ENCODE measurements around the gene EIF3F.

Gene EIF3F

GRCh38 chr11:7964873-7965272 lies 22.3 kb upstream of the EIF3F start:
- H3K27ac ChIP-seq: no peak overlapping the region
- TF ChIP-seq ZFX (IDR thresholded peaks at IDR 0.05; ENCODE audit: borderline replicate concordance): no peak
- TF ChIP-seq CTCF (IDR thresholded peaks at IDR 0.05): no peak

DNA sequence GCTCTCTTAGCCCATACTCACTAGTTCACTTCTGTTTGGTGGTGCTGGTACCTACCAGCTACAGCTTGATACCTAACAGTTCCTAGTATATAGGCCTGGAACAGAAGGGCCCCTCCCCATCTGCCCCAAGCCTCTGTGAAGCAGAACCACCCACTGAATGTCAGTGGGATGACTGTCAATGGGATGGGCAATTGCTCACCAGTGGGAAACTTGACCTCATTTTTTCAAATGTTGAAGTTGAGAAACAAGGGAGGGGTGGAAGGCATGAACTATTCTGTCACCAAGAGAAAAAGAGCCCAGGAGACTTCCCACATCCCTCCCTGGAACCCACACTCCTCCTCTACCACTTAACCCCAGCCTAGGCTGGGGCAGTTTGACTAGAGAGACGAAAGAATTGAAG lies 21.8 kb upstream of the EIF3F start, which contains the start of gene NLRP10:
Gene NLRP10, minus strand, starts transcription at position 62 of the 400 bp plus-strand sequence. CDS start 1,952 bp downstream, outside the sequence.
- H3K27ac ChIP-seq: no peak within 1 kb of the TSS

GRCh38 chr11:7967097-7967496 lies 20.0 kb upstream of the EIF3F start:
- TF ChIP-seq CTCF (IDR thresholded peaks at IDR 0.05) (no peak), ZFX (IDR thresholded peaks at IDR 0.05; ENCODE audit: borderline replicate concordance) (no peak)
- no peak overlapping the region for H3K27ac ChIP-seq

More for the DNA sequence above, 21.8 kb upstream of the EIF3F start, which contains the start of gene NLRP10:
- TF ChIP-seq ZFX (IDR thresholded peaks at IDR 0.05; ENCODE audit: borderline replicate concordance) (no peak), CTCF (IDR thresholded peaks at IDR 0.05) (no peak)

DNA sequence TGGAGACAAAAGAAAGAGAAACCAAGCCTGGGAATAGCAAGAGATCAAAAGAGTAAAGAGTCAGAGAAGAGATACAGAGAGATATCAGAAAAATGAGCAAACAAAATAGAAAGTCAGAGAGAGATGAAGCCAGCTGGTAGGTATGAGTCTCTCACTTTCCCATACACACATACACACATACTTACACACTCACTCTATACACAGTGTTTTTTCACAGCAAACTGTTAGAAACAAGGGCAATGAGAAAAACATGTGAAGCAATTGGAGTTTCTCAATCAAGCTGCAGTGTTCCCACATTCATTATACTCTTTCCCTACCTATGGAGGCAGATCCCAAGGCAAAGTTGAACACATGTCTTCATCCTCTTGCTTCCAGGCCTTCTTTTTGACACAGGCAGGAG lies 19.3 kb upstream of the EIF3F start:
- TF ChIP-seq CTCF (IDR thresholded peaks at IDR 0.05) (no peak), ZFX (IDR thresholded peaks at IDR 0.05; ENCODE audit: borderline replicate concordance) (no peak)
- no peak overlapping the region for H3K27ac ChIP-seq

GRCh38 chr11:7968686-7969085 lies 18.5 kb upstream of the EIF3F start:
- H3K27ac ChIP-seq: no peak overlapping the region
- no peak for TF ChIP-seq ZFX (IDR thresholded peaks at IDR 0.05; ENCODE audit: borderline replicate concordance)
- TF ChIP-seq CTCF (IDR thresholded peaks at IDR 0.05): no peak

DNA sequence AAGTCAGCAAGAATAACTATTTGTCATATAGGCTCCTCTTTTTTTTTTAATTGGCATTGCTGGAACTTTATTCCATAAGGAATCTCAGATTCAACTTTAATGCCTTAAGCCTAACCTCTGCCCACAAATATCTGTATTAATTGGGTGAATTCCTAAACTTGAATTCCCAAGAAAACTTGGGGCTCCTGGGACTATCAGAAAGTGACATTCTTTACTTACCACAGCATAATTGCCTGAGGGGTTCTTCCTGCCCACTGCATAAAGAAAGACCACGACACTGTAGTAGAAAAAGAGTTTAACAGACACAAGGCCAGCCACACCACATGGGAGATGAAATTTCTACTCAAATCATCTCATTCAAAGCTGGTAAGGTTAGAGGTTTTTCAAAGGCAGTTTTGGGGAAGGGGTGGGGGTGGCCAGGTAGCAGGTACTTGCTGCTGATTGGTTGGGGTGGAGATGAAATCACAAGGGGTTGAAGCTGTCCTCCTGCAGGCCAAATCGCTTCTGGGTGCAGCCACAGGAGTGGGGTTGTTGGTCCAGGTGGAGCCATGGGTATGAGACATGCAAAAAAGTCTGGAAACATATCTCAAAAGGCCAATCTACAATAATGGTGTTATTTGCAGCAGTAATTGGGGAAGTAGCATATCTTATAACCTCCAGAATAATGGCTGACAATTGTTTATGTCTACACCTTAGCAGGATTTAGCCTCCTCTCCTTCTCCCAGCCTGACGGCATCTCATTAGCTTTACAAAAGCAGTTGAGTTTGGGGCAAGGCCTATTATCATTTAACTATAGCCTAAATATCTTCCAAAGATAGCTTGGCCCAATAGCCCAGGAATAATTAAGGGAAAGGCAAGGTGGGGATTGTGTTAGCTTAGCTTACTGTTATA lies 17.1 kb upstream of the EIF3F start:
- TF ChIP-seq CTCF (IDR thresholded peaks at IDR 0.05) (no peak), ZFX (IDR thresholded peaks at IDR 0.05; ENCODE audit: borderline replicate concordance) (no peak)
- no peak overlapping the region for H3K27ac ChIP-seq

GRCh38 chr11:7971846-7972245 lies 15.3 kb upstream of the EIF3F start:
- no peak overlapping the region for H3K27ac ChIP-seq
- no peak for TF ChIP-seq ZFX (IDR thresholded peaks at IDR 0.05; ENCODE audit: borderline replicate concordance)
- TF ChIP-seq CTCF (IDR thresholded peaks at IDR 0.05): no peak
